GM12878 (cell line): ENCODE data around the gene NBPF14. TPM values are rescaled to one million over a fixed set of nuclear protein-coding genes. Genes with fewer than 3 reads are reported as not detected.

Experiments used
- ATF7 ChIP-seq: fragments of 450-650 bp; IDR thresholded peaks from 2 replicates; pipeline ENCODE4 v1.6.1; 2016; ENCODE audit warnings: low read depth, mild to moderate bottlenecking
- BACH1 ChIP-seq: fragments of 450-650 bp; IDR thresholded peaks from 2 replicates; pipeline ENCODE4 v1.6.1; 2017; ENCODE audit warnings: mild to moderate bottlenecking, borderline replicate concordance
- CREB1 ChIP-seq: IDR thresholded peaks from 2 replicates; pipeline ENCODE4 v1.6.1; 2012; ENCODE audit warnings: low read depth, mild to moderate bottlenecking, inconsistent platforms
- EED ChIP-seq: sonication (generic); IDR thresholded peaks from 2 replicates; pipeline ENCODE4 v1.6.1; 2016; ENCODE audit warnings: antibody characterized with exemption, low read depth
- GATAD2B ChIP-seq: fragments of 450-650 bp; conservative IDR thresholded peaks from 2 replicates; pipeline ENCODE4 v1.6.1; 2017; ENCODE audit warnings: low read depth, mild to moderate bottlenecking, moderate library complexity
- HDAC6 ChIP-seq: fragments of 200-600 bp; sonication (generic); IDR thresholded peaks from one replicate; pipeline ENCODE4 v1.8.0; 2017; ENCODE audit warnings: antibody characterized with exemption; ENCODE audit not compliant: unreplicated experiment
- JUNB ChIP-seq: IDR thresholded peaks from 2 replicates; pipeline ENCODE4 v1.6.1; 2016; ENCODE audit warnings: antibody characterized with exemption, mild to moderate bottlenecking
- KLF5 ChIP-seq: fragments of 450-650 bp; IDR thresholded peaks from 2 replicates; pipeline ENCODE4 v1.6.1; 2014; ENCODE audit warnings: mild to moderate bottlenecking; ENCODE audit not compliant: partially characterized antibody
- MTA2 ChIP-seq: fragments of 450-650 bp; IDR thresholded peaks from 2 replicates; pipeline ENCODE4 v1.6.1; 2016; ENCODE audit warnings: low read depth, mild to moderate bottlenecking, moderate library complexity
- NBN ChIP-seq: fragments of 450-650 bp; IDR thresholded peaks from 2 replicates; pipeline ENCODE4 v1.6.1; 2016
- POLR2AphosphoS2 ChIP-seq: IDR thresholded peaks from 2 replicates; pipeline ENCODE4 v1.6.1; 2011; ENCODE audit warnings: low read depth, mild to moderate bottlenecking, low read length, improper control_type of control experiment, moderate library complexity
- TARDBP ChIP-seq: IDR thresholded peaks from 2 replicates; pipeline ENCODE4 v1.6.1; 2016; ENCODE audit warnings: borderline replicate concordance
- TCF3 ChIP-seq: IDR thresholded peaks from 2 replicates; pipeline ENCODE4 v1.6.1; 2012; ENCODE audit warnings: low read depth, mild to moderate bottlenecking, low read length, borderline replicate concordance; ENCODE audit not compliant: insufficient read depth
- TCF7 ChIP-seq: IDR thresholded peaks from 2 replicates; pipeline ENCODE4 v1.6.1; 2014; ENCODE audit warnings: antibody characterized with exemption, borderline replicate concordance
- YY1 ChIP-seq: IDR thresholded peaks from 2 replicates; pipeline ENCODE4 v1.6.1; 2011; ENCODE audit warnings: low read depth, mild to moderate bottlenecking, low read length
- ZBED1 ChIP-seq: IDR thresholded peaks from 2 replicates; pipeline ENCODE4 v1.6.1; 2016; ENCODE audit warnings: borderline replicate concordance
- polyA plus RNA-seq, 11 experiments: library from polyadenylated mRNA; depleted of rRNA in 4 of 11; unstranded in 6 of 11; stranded (reverse) in 5 of 11; fragments of >200 nt; fragmentation: Nextera tagmentation in 4 of 11; fragmentation: Illumina TruSeq in 1 of 11; extraction: Ambion mirVana in 4 of 11; extraction: Trizol in 1 of 11; gene quantifications; 1 replicate in 1 of 11; 2 replicates in 10 of 11; pipeline versions ENCODE4 v1.2.1 to v1.2.3, GENCODE V29; 2011 to 2016; ENCODE audit warnings: inconsistent platforms in 2 of 11, missing spikeins in 2 of 11, low read depth in 1 of 11
- total RNA-seq, 4 experiments: library from RNA; depleted of rRNA in 3 of 4; stranded (reverse); fragments of >200 nt in 3 of 4; fragmentation: Illumina TruSeq in 1 of 4; extraction: Trizol in 1 of 4; gene quantifications; 2 replicates each; pipeline versions ENCODE4 v1.2.1 to v1.2.3, GENCODE V29; 2013 to 2021
- TF ChIP-seq, protein P1 (sequence below): fragments of 450-650 bp; conservative IDR thresholded peaks from 2 replicates; pipeline ENCODE4 v1.6.1; 2017; ENCODE audit warnings: mild to moderate bottlenecking, moderate library complexity
- TF ChIP-seq, protein P2 (sequence below): fragments of 450-650 bp; IDR thresholded peaks from 2 replicates; pipeline ENCODE4 v1.6.1; 2017; ENCODE audit warnings: mild to moderate bottlenecking, moderate library complexity
- TF ChIP-seq, protein P3 (sequence below): fragments of 450-650 bp; IDR thresholded peaks from 2 replicates; pipeline ENCODE4 v1.6.1; 2017; ENCODE audit warnings: low read depth, mild to moderate bottlenecking, moderate library complexity
- TF ChIP-seq, protein P4 (sequence below): fragments of 450-650 bp; formaldehyde crosslinking; IDR thresholded peaks from 2 replicates; pipeline ENCODE4 v1.5.0; 2022; ENCODE audit warnings: mild to moderate bottlenecking, missing genetic modification characterization

NBPF14 gene
- total and polyA plus RNA-seq, 10 of the 15 experiments (the other 5 are each of a cell fraction or from before 2014, with no cell fraction given) = 0.05 to 6.6 (median 0.81) TPM

DNA sequence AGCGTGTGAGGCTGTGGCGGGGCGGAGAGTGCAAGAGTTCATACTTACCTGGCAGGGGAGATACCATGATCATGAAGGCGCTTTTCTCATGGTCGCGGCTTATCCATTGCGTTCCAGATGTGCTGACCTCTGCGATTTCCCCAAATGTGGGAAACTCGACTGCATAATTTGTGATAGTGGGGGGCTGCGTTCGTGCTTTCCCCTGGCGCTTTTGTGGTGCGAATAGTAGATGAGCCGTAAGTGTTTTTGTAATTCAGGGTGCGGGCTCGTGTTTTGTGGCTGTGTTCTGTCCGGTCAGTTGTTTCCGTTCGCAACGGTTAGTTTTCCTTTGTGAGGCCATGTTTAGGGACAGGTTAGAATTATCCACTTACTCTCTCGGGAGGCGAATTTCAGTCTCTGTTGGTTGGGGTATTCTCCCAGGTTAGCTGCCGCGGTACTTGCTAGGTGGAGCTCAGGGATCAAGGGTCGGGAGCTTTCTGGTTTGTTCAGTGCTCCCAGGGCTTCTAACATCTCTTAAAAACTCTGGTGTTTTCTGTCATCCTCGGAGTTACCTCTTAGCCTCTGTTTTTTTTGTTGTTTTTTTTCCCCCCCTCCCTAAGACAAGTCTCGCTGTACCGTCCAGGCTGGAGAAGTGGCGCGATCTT lies 73.1 kb downstream of the NBPF14 start (continued):
- TF ChIP-seq, protein P1, sequence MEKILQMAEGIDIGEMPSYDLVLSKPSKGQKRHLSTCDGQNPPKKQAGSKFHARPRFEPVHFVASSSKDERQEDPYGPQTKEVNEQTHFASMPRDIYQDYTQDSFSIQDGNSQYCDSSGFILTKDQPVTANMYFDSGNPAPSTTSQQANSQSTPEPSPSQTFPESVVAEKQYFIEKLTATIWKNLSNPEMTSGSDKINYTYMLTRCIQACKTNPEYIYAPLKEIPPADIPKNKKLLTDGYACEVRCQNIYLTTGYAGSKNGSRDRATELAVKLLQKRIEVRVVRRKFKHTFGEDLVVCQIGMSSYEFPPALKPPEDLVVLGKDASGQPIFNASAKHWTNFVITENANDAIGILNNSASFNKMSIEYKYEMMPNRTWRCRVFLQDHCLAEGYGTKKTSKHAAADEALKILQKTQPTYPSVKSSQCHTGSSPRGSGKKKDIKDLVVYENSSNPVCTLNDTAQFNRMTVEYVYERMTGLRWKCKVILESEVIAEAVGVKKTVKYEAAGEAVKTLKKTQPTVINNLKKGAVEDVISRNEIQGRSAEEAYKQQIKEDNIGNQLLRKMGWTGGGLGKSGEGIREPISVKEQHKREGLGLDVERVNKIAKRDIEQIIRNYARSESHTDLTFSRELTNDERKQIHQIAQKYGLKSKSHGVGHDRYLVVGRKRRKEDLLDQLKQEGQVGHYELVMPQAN = peak; percentile 70
- TF ChIP-seq YY1 (peak; percentile 90), NBN (peak; percentile 96), HDAC6 (peak; percentile 94), TCF7 (peak; percentile 91), BACH1 (peak; percentile 99), ATF7 (0 out of 2 replicates have a peak, but pooled peaks have one; percentile 25), ZBED1 (peak; percentile 100), JUNB (peak; percentile 73), MTA2 (peak; percentile 59), GATAD2B (peak; percentile 49; the same call in 1 of the 2 replicates), EED (peak; percentile 86), KLF5 (peak; percentile 95), POLR2AphosphoS2 (peak; percentile 98), CREB1 (peak; percentile 86), TARDBP (peak; percentile 100), TCF3 (peak; percentile 99)
- TF ChIP-seq, protein P2, sequence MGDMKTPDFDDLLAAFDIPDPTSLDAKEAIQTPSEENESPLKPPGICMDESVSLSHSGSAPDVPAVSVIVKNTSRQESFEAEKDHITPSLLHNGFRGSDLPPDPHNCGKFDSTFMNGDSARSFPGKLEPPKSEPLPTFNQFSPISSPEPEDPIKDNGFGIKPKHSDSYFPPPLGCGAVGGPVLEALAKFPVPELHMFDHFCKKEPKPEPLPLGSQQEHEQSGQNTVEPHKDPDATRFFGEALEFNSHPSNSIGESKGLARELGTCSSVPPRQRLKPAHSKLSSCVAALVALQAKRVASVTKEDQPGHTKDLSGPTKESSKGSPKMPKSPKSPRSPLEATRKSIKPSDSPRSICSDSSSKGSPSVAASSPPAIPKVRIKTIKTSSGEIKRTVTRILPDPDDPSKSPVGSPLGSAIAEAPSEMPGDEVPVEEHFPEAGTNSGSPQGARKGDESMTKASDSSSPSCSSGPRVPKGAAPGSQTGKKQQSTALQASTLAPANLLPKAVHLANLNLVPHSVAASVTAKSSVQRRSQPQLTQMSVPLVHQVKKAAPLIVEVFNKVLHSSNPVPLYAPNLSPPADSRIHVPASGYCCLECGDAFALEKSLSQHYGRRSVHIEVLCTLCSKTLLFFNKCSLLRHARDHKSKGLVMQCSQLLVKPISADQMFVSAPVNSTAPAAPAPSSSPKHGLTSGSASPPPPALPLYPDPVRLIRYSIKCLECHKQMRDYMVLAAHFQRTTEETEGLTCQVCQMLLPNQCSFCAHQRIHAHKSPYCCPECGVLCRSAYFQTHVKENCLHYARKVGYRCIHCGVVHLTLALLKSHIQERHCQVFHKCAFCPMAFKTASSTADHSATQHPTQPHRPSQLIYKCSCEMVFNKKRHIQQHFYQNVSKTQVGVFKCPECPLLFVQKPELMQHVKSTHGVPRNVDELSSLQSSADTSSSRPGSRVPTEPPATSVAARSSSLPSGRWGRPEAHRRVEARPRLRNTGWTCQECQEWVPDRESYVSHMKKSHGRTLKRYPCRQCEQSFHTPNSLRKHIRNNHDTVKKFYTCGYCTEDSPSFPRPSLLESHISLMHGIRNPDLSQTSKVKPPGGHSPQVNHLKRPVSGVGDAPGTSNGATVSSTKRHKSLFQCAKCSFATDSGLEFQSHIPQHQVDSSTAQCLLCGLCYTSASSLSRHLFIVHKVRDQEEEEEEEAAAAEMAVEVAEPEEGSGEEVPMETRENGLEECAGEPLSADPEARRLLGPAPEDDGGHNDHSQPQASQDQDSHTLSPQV = 0 out of 2 replicates have a peak, but pooled peaks have one; percentile 49
- TF ChIP-seq, protein P3, sequence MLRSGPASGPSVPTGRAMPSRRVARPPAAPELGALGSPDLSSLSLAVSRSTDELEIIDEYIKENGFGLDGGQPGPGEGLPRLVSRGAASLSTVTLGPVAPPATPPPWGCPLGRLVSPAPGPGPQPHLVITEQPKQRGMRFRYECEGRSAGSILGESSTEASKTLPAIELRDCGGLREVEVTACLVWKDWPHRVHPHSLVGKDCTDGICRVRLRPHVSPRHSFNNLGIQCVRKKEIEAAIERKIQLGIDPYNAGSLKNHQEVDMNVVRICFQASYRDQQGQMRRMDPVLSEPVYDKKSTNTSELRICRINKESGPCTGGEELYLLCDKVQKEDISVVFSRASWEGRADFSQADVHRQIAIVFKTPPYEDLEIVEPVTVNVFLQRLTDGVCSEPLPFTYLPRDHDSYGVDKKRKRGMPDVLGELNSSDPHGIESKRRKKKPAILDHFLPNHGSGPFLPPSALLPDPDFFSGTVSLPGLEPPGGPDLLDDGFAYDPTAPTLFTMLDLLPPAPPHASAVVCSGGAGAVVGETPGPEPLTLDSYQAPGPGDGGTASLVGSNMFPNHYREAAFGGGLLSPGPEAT = peak; percentile 39; the same call in 1 of the 2 replicates
- TF ChIP-seq, protein P4, sequence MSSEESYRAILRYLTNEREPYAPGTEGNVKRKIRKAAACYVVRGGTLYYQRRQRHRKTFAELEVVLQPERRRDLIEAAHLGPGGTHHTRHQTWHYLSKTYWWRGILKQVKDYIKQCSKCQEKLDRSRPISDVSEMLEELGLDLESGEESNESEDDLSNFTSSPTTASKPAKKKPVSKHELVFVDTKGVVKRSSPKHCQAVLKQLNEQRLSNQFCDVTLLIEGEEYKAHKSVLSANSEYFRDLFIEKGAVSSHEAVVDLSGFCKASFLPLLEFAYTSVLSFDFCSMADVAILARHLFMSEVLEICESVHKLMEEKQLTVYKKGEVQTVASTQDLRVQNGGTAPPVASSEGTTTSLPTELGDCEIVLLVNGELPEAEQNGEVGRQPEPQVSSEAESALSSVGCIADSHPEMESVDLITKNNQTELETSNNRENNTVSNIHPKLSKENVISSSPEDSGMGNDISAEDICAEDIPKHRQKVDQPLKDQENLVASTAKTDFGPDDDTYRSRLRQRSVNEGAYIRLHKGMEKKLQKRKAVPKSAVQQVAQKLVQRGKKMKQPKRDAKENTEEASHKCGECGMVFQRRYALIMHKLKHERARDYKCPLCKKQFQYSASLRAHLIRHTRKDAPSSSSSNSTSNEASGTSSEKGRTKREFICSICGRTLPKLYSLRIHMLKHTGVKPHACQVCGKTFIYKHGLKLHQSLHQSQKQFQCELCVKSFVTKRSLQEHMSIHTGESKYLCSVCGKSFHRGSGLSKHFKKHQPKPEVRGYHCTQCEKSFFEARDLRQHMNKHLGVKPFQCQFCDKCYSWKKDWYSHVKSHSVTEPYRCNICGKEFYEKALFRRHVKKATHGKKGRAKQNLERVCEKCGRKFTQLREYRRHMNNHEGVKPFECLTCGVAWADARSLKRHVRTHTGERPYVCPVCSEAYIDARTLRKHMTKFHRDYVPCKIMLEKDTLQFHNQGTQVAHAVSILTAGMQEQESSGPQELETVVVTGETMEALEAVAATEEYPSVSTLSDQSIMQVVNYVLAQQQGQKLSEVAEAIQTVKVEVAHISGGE = peak; percentile 84
